Measurements from ENCODE around the gene TWIST2. TPM values are rescaled to one million over a fixed set of nuclear protein-coding genes. Genes with fewer than 3 reads are reported as not detected.

TWIST2 gene
- total and polyA plus RNA-seq, 7 experiments from 2014 or later: not detected

DNA sequence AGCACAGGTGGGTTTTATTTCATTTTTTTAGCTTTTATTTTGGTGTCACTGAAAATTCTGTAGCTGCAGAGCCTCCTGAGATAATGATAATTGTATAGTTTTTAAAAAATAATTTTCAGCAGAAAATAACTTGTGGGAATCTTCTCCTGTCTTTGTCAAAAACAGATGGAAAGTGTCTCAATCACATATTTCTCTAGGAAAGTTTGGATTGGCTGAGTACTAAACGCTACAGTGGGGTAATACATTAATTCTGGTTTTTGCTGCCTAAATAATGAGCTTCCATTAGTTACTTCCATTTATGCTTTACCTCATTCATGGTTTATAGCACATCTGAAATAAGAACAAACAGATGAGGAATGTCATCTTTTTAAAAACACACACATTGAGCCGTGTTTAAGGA, 2.2 kb downstream of the TWIST2 start:
- Histone ChIP-seq H3K27ac (ENCODE audit: low read depth, low read length) (no peak overlapping the region), H3K4me3 (ENCODE audit: low read length) (no peak overlapping the region), H3K36me3 (ENCODE audit: control insufficient read depth in 2 of 3, insufficient read depth in 3 of 3, low read length in 3 of 3) (no peaks in the 10 kb centered on the region), H3K27me3 (ENCODE audit: control insufficient read depth in 2 of 2, insufficient read depth in 2 of 2, low read length in 2 of 2) (no peaks in the 10 kb centered on the region), H3K4me1 (ENCODE audit: control insufficient read depth in 2 of 2, insufficient read depth in 2 of 2, low read length in 2 of 2) (no peaks in the 10 kb centered on the region), H3K9me3 (ENCODE audit: control insufficient read depth in 2 of 3, low read length in 3 of 3) (no peaks in the 10 kb centered on the region)
- H3K4me3 Mint-ChIP-seq: peak overlapping the region in 1 of 10 donors; percentile 53
- H3K36me3 Mint-ChIP-seq: no peaks in the 10 kb centered on the region
- intact Hi-C loops (cut with micrococcal nuclease): no loop called here
- H3K27ac Mint-ChIP-seq: no peak overlapping the region
- peaks cover 0 to 6% (median 0%) of the 10 kb centered on the region in 7 donors for H3K4me1 Mint-ChIP-seq
- CTCF ChIA-PET: no interaction called here
- ATAC-seq: no peak
- H3K27me3 Mint-ChIP-seq: peaks cover 34 to 60% (median 50%) of the 10 kb centered on the region in 5 donors
- H3K9me3 Mint-ChIP-seq: no peaks in the 10 kb centered on the region
- POLR2A ChIA-PET: no interaction called here
- DNase-seq: no peak

DNA sequence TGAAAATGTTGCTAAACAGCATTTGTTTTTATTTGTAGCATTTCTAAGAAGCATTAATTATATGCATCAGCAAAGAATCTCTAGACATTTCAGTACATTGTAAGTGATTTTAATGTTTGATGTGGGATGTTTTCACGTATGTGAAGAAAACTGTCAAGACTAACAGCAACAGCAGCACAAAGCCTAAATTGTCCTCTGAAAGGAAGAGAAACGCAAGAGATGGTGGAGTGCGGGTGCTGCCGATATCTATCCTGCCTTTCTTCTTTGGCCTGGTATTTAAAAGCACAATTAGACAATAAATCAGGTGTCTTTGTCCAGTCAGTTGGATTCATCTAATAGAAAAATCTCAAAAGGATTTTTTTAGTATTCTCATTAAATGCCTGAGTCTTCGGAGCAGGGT, 3.1 kb downstream of the TWIST2 start:
- Mint-ChIP-seq H3K27ac (no peak overlapping the region), H3K4me3 (no peak overlapping the region), H3K4me1 (peaks cover 0 to 3% (median 0%) of the 10 kb centered on the region in 7 donors), H3K27me3 (peaks cover 32 to 58% (median 42%) of the 10 kb centered on the region in 5 donors), H3K36me3 (no peaks in the 10 kb centered on the region), H3K9me3 (no peaks in the 10 kb centered on the region)
- Histone ChIP-seq H3K4me3 (ENCODE audit: low read length) (no peak overlapping the region), H3K27me3 (ENCODE audit: control insufficient read depth in 2 of 2, insufficient read depth in 2 of 2, low read length in 2 of 2) (no peaks in the 10 kb centered on the region), H3K36me3 (ENCODE audit: control insufficient read depth in 2 of 3, insufficient read depth in 3 of 3, low read length in 3 of 3) (no peaks in the 10 kb centered on the region), H3K9me3 (ENCODE audit: control insufficient read depth in 2 of 3, low read length in 3 of 3) (no peaks in the 10 kb centered on the region), H3K4me1 (ENCODE audit: control insufficient read depth in 2 of 2, insufficient read depth in 2 of 2, low read length in 2 of 2) (no peaks in the 10 kb centered on the region), H3K27ac (ENCODE audit: low read depth, low read length) (no peak overlapping the region)
- DNase-seq (no peak), ATAC-seq (no peak)
- CTCF ChIA-PET: no interaction called here
- POLR2A ChIA-PET: no interaction called here
- intact Hi-C loops (cut with micrococcal nuclease): no loop called here

DNA sequence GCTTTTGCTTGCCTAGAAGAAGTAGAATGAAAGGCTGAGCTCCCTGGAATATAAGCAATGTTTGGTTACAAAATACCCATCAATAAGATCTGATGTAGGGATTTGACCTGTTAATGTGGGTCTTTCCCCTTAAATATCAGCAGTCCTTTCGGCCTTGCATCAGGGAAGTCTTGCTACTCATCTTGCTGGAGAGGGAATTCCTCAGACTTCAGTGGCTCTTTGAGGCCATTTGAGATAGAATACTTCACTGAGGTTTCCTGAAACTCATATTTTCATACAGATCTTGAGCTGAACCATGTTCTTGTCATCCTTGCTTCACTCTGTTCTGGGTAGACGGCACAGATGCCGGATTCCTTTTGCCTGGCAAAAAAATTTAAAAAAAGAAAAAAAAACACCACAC, 3.9 kb downstream of the TWIST2 start:
- no peak overlapping the region for H3K4me3 ChIP-seq (ENCODE audit: low read length)
- no peaks in the 10 kb centered on the region for H3K4me1 ChIP-seq (ENCODE audit: control insufficient read depth in 2 of 2, insufficient read depth in 2 of 2, low read length in 2 of 2)
- Mint-ChIP-seq H3K4me3 (no peak overlapping the region), H3K36me3 (no peaks in the 10 kb centered on the region), H3K4me1 (no peaks in the 10 kb centered on the region), H3K27me3 (peaks cover 30 to 56% (median 42%) of the 10 kb centered on the region in 5 donors), H3K9me3 (no peaks in the 10 kb centered on the region), H3K27ac (no peak overlapping the region)
- POLR2A ChIA-PET: no interaction called here
- no peaks in the 10 kb centered on the region for H3K36me3 ChIP-seq (ENCODE audit: control insufficient read depth in 2 of 3, insufficient read depth in 3 of 3, low read length in 3 of 3)
- no peak overlapping the region for H3K27ac ChIP-seq (ENCODE audit: low read depth, low read length)
- CTCF ChIA-PET: no interaction called here
- ATAC-seq: no peak
- no peaks in the 10 kb centered on the region for H3K9me3 ChIP-seq (ENCODE audit: control insufficient read depth in 2 of 3, low read length in 3 of 3)
- no peak for DNase-seq
- intact Hi-C loops (cut with micrococcal nuclease): no loop called here
- no peaks in the 10 kb centered on the region for H3K27me3 ChIP-seq (ENCODE audit: control insufficient read depth in 2 of 2, insufficient read depth in 2 of 2, low read length in 2 of 2)

DNA sequence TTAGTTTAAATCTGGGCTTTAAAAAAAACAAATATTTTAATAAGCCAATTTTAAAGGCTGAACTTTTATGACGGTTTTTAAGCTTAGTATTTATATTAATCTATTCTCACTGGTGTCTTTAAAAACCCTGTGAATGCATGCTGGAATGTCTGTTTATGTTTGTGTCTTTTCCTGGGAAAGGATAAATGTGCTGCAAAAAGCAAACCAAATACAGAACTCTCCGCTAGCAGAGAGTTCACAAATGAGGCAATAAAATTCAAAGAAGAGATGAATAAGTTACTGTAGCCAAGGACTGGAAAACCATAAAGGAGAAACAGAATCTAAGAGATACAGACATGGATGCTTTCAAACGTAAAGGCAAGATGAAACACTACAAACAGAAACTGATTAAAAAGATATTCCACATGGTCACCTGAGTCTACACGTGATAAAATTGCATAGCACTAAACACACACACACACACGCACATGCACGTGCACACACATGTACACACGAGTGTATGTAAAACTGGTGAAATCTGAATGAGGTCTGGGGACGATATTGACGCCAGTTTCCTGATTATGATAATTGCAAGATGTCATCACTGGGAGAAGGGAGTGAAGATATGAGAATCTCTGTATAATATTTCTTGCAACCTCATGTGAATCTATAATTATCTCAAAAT, 4.5 kb downstream of the TWIST2 start:
- intact Hi-C loops (cut with micrococcal nuclease): no loop called here
- no peak for ATAC-seq
- H3K9me3 ChIP-seq (ENCODE audit: control insufficient read depth in 2 of 3, low read length in 3 of 3): no peaks in the 10 kb centered on the region
- Mint-ChIP-seq H3K27me3 (peaks cover 30 to 59% (median 43%) of the 10 kb centered on the region in 5 donors), H3K4me3 (no peak overlapping the region), H3K27ac (no peak overlapping the region), H3K4me1 (no peaks in the 10 kb centered on the region), H3K9me3 (no peaks in the 10 kb centered on the region), H3K36me3 (no peaks in the 10 kb centered on the region)
- no peak overlapping the region for H3K4me3 ChIP-seq (ENCODE audit: low read length)
- H3K4me1 ChIP-seq (ENCODE audit: control insufficient read depth in 2 of 2, insufficient read depth in 2 of 2, low read length in 2 of 2): no peaks in the 10 kb centered on the region
- H3K27ac ChIP-seq (ENCODE audit: low read depth, low read length): no peak overlapping the region
- DNase-seq: no peak
- POLR2A ChIA-PET: no interaction called here
- H3K36me3 ChIP-seq (ENCODE audit: control insufficient read depth in 2 of 3, insufficient read depth in 3 of 3, low read length in 3 of 3): no peaks in the 10 kb centered on the region
- no peaks in the 10 kb centered on the region for H3K27me3 ChIP-seq (ENCODE audit: control insufficient read depth in 2 of 2, insufficient read depth in 2 of 2, low read length in 2 of 2)
- CTCF ChIA-PET: no interaction called here

DNA sequence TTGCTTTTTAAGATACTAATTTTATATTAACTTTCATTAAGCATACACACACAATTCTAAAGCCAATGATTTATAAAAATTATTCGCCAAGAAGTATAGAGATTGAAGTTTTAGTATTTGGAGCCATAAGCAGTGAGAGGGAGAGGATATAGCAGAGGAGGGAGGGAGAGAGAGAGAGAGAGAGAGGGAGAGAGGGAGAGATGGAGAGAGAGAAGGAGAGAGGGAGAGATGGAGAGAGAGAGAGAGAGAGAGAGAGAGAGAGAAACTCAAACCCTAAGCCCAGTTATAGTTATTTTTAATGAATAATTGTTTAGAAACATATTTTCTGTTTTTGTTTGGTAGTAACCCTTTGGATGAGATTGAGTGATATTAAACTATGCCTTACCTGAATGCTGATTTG, 5.3 kb downstream of the TWIST2 start:
- Histone ChIP-seq H3K36me3 (ENCODE audit: control insufficient read depth in 2 of 3, insufficient read depth in 3 of 3, low read length in 3 of 3) (no peaks in the 10 kb centered on the region), H3K27me3 (ENCODE audit: control insufficient read depth in 2 of 2, insufficient read depth in 2 of 2, low read length in 2 of 2) (no peaks in the 10 kb centered on the region), H3K4me3 (ENCODE audit: low read length) (no peak overlapping the region), H3K27ac (ENCODE audit: low read depth, low read length) (no peak overlapping the region), H3K9me3 (ENCODE audit: control insufficient read depth in 2 of 3, low read length in 3 of 3) (no peaks in the 10 kb centered on the region), H3K4me1 (ENCODE audit: control insufficient read depth in 2 of 2, insufficient read depth in 2 of 2, low read length in 2 of 2) (no peaks in the 10 kb centered on the region)
- intact Hi-C loops (cut with micrococcal nuclease): no loop called here
- no peak overlapping the region for H3K27ac Mint-ChIP-seq
- H3K4me3 Mint-ChIP-seq: no peak overlapping the region
- peaks cover 30 to 65% (median 50%) of the 10 kb centered on the region in 5 donors for H3K27me3 Mint-ChIP-seq
- ChIA-PET CTCF (no interaction called here), POLR2A (no interaction called here)
- H3K9me3 Mint-ChIP-seq: no peaks in the 10 kb centered on the region
- H3K36me3 Mint-ChIP-seq: no peaks in the 10 kb centered on the region
- no peaks in the 10 kb centered on the region for H3K4me1 Mint-ChIP-seq
- DNase-seq: no peak
- no peak for ATAC-seq

- no peaks in the 10 kb centered on the region for H3K4me1 Mint-ChIP-seq
- H3K4me1 ChIP-seq (ENCODE audit: control insufficient read depth in 2 of 2, insufficient read depth in 2 of 2, low read length in 2 of 2): no peaks in the 10 kb centered on the region
- no peaks in the 10 kb centered on the region for H3K27me3 ChIP-seq (ENCODE audit: control insufficient read depth in 2 of 2, insufficient read depth in 2 of 2, low read length in 2 of 2)
- H3K9me3 Mint-ChIP-seq: no peaks in the 10 kb centered on the region
- H3K27ac ChIP-seq (ENCODE audit: low read depth, low read length): no peak overlapping the region
- no peaks in the 10 kb centered on the region for H3K9me3 ChIP-seq (ENCODE audit: control insufficient read depth in 2 of 3, low read length in 3 of 3)
- ChIA-PET CTCF (no interaction called here), POLR2A (no interaction called here)
- H3K4me3 Mint-ChIP-seq: no peak overlapping the region
- peaks cover 34 to 65% (median 50%) of the 10 kb centered on the region in 5 donors for H3K27me3 Mint-ChIP-seq
- no peak overlapping the region for H3K27ac Mint-ChIP-seq
- DNase-seq: no peak
- no peaks in the 10 kb centered on the region for H3K36me3 ChIP-seq (ENCODE audit: control insufficient read depth in 2 of 3, insufficient read depth in 3 of 3, low read length in 3 of 3)
- ATAC-seq: no peak
- H3K4me3 ChIP-seq (ENCODE audit: low read length): no peak overlapping the region
- no peaks in the 10 kb centered on the region for H3K36me3 Mint-ChIP-seq
- intact Hi-C loops (cut with micrococcal nuclease): no loop called here
Observed at GRCh38 chr2:238853721-238854120, 5.8 kb downstream of the TWIST2 start.

DNA sequence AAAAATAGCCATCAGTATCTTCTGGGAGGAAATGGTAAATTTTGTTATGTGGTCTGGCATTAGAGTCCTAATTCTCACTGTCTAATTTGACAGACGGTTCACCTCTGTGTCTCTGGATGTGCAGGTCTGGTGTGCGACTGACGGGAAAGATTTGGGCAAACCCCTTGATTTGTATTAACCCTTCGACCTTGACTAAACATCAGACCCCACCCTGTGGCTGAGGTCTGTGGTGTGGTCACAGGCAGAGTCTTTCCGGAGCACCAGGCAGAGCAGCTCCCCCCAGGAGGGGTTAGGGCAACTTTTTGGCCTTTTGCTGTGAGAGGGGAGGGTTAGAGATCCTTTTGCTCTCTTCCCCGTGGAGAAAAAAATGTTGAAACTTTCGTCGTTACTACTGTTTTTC, 6.4 kb downstream of the TWIST2 start:
- Histone ChIP-seq H3K9me3 (ENCODE audit: control insufficient read depth in 2 of 3, low read length in 3 of 3) (no peaks in the 10 kb centered on the region), H3K4me3 (ENCODE audit: low read length) (no peak overlapping the region), H3K27ac (ENCODE audit: low read depth, low read length) (no peak overlapping the region), H3K36me3 (ENCODE audit: control insufficient read depth in 2 of 3, insufficient read depth in 3 of 3, low read length in 3 of 3) (no peaks in the 10 kb centered on the region), H3K27me3 (ENCODE audit: control insufficient read depth in 2 of 2, insufficient read depth in 2 of 2, low read length in 2 of 2) (no peaks in the 10 kb centered on the region), H3K4me1 (ENCODE audit: control insufficient read depth in 2 of 2, insufficient read depth in 2 of 2, low read length in 2 of 2) (no peaks in the 10 kb centered on the region)
- Mint-ChIP-seq H3K36me3 (no peaks in the 10 kb centered on the region), H3K4me1 (no peaks in the 10 kb centered on the region), H3K9me3 (no peaks in the 10 kb centered on the region), H3K27ac (no peak overlapping the region), H3K4me3 (no peak overlapping the region), H3K27me3 (peaks cover 35 to 68% (median 49%) of the 10 kb centered on the region in 5 donors)
- CTCF ChIA-PET: no interaction called here
- ATAC-seq: no peak
- intact Hi-C loops (cut with micrococcal nuclease): no loop called here
- no peak for DNase-seq
- POLR2A ChIA-PET: no interaction called here
